Natural killer cell (primary cell): ENCODE results near the gene CLEC1A. TPM values are rescaled to one million over a fixed set of nuclear protein-coding genes. Genes with fewer than 3 reads are reported as not detected.

Experiments
- ATAC-seq, 3 donors: fragments of 150-1000 bp in 2 of 3; fragments of 200-7000 bp in 1 of 3; cut with Tn5 transposase; 1 replicate in 1 of 3; 2 replicates in 2 of 3; pipeline ENCODE4 v1.10.0; 2021; ENCODE audit warnings: mild to moderate bottlenecking in 2 of 3, moderate library complexity in 2 of 3
- DNase-seq, 2 donors: peaks; one replicate each; pipeline versions ENCODE4 v3.0.0 to v3.0.0-alpha.2; 2013 to 2021; ENCODE audit warnings: mixed read lengths in 1 of 2
- H3K27ac ChIP-seq: one replicate; pipeline ENCODE4 v1.5.1; 2013; ENCODE audit warnings: mild to moderate bottlenecking, low read length
- H3K27me3 ChIP-seq: one replicate; pipeline ENCODE4 v1.6.1; 2013; ENCODE audit warnings: low read length; ENCODE audit not compliant: control insufficient read depth, insufficient read depth
- H3K36me3 ChIP-seq: one replicate; pipeline ENCODE4 v1.6.1; 2013; ENCODE audit warnings: low read length; ENCODE audit not compliant: control insufficient read depth, insufficient read depth
- H3K4me1 ChIP-seq: one replicate; pipeline ENCODE4 v1.6.1; 2013; ENCODE audit warnings: low read length; ENCODE audit not compliant: control insufficient read depth, insufficient read depth
- H3K4me3 ChIP-seq: one replicate; pipeline ENCODE4 v1.5.1; 2013; ENCODE audit warnings: low read length
- H3K9me3 ChIP-seq: one replicate; pipeline ENCODE4 v1.6.1; 2013; ENCODE audit warnings: low read length; ENCODE audit not compliant: control insufficient read depth, insufficient read depth
- H3K27ac Mint-ChIP-seq, 2 donors: one replicate each; pipeline ENCODE4 v1.8.0; 2022; ENCODE audit warnings: mild to moderate bottlenecking in 2 of 2, mixed read lengths in 2 of 2, moderate library complexity in 1 of 2
- H3K27me3 Mint-ChIP-seq, 2 donors: one replicate each; pipeline ENCODE4 v1.8.0; 2022; ENCODE audit warnings: low read depth in 2 of 2, mixed read lengths in 2 of 2
- H3K36me3 Mint-ChIP-seq: one replicate; pipeline ENCODE4 v1.8.0; 2022; ENCODE audit warnings: mixed read lengths
- H3K4me1 Mint-ChIP-seq, 2 donors: one replicate each; pipeline ENCODE4 v1.8.0; 2022; ENCODE audit warnings: mixed read lengths in 2 of 2
- H3K4me3 Mint-ChIP-seq: one replicate; pipeline ENCODE4 v1.8.0; 2022; ENCODE audit warnings: mild to moderate bottlenecking, moderate library complexity, mixed read lengths
- H3K9me3 Mint-ChIP-seq, 2 donors: one replicate each; pipeline ENCODE4 v1.8.0; 2022; ENCODE audit warnings: mixed read lengths in 2 of 2
- CTCF ChIP-seq: fragments of 200-600 bp; IDR thresholded peaks from one replicate; pipeline ENCODE4 v1.8.0; 2022; ENCODE audit warnings: antibody characterized with exemption
- WGBS: methylation state at CpG from one replicate; pipeline ENCODE4 v1.1.7; 2013; ENCODE audit warnings: missing lambda C conversion rate; ENCODE audit not compliant: insufficient coverage; 5-methylcytosine and 5-hydroxymethylcytosine counted together
- intact Hi-C: fragments of 100-400 bp; cut with micrococcal nuclease; formaldehyde crosslinking; loops from one replicate; pipeline ENCODE4 v1.14.2; 2022
- total RNA-seq, 4 donors: library from RNA; stranded (reverse); fragments of 120-200 nt in 1 of 4; gene quantifications; one replicate each; pipeline versions ENCODE4 v1.2.3 to v1.2.4, GENCODE V29; 2013 to 2022

Gene CLEC1A
- total RNA-seq, 3 donors from 2014 or later (not counting 1 experiment from before 2014, with no cell fraction given) = not detected

DNA sequence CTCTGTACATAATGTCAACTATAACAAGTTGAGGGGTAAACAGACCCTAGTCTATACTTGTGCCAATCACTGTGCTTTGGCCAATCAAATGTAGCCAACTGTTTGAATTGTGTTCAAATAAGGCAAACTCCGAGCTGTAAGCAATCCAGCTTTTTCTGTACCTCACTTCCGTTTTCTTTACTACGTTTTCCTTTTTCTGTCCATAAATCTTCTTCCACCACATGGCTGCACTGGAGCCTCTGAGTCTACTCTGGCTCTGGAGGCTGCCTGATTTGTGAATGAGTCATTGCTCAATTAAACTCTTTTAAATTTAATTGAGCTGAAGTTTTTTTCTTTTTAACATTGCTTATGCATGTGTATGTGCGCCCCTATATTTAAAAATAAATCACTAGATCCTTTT lies 29.7 kb downstream of the CLEC1A start:
- Mint-ChIP-seq H3K4me1 (no peaks in the 10 kb centered on the region), H3K27ac (no peak overlapping the region), H3K9me3 (no peaks in the 10 kb centered on the region), H3K36me3 (no peaks in the 10 kb centered on the region), H3K27me3 (peaks cover 13 to 30% of the 10 kb centered on the region in 2 donors), H3K4me3 (no peak overlapping the region)
- 29% methylated on average over 3 of the region's 4 CpGs for WGBS
- intact Hi-C loops = no loop called here
- Histone ChIP-seq H3K4me1 (no peaks in the 10 kb centered on the region), H3K27me3 (no peaks in the 10 kb centered on the region), H3K4me3 (no peak overlapping the region), H3K9me3 (no peaks in the 10 kb centered on the region), H3K27ac (peak overlapping the region; percentile 29), H3K36me3 (no peaks in the 10 kb centered on the region)
- DNase-seq (no peak), ATAC-seq (no peak)
- TF ChIP-seq CTCF = no peak

DNA sequence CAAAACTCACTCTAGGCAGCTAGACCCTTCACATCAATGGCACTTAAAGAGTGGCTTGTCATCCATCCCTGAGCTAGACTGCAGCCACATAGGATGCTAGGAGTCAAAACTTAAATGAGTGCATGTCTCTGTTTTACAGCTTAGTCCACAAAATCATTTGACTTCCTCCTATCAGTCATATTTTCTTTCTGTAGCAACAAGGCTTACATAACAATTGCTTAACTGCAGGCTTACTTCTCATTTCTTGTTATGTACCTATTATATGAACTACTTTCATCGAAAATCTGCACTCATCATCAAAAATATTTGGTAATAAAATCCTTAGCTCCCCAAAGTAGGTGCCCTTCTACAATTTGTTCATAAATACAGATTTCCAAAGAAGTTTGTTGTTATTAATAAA lies 30.1 kb downstream of the CLEC1A start:
- Mint-ChIP-seq H3K27ac (no peak overlapping the region), H3K36me3 (no peaks in the 10 kb centered on the region), H3K27me3 (peaks cover 13 to 30% of the 10 kb centered on the region in 2 donors), H3K9me3 (no peaks in the 10 kb centered on the region), H3K4me3 (no peak overlapping the region), H3K4me1 (no peaks in the 10 kb centered on the region)
- Histone ChIP-seq H3K27ac (peak overlapping the region; percentile 29), H3K4me3 (no peak overlapping the region), H3K27me3 (no peaks in the 10 kb centered on the region), H3K4me1 (no peaks in the 10 kb centered on the region), H3K9me3 (no peaks in the 10 kb centered on the region), H3K36me3 (no peaks in the 10 kb centered on the region)
- intact Hi-C loops = no loop called here
- no peak for TF ChIP-seq CTCF
- DNase-seq = no peak
- 0% methylated on average over 1 of the region's 1 CpG for WGBS
- peak in 1 of 3 donors; percentile 35 for ATAC-seq

DNA sequence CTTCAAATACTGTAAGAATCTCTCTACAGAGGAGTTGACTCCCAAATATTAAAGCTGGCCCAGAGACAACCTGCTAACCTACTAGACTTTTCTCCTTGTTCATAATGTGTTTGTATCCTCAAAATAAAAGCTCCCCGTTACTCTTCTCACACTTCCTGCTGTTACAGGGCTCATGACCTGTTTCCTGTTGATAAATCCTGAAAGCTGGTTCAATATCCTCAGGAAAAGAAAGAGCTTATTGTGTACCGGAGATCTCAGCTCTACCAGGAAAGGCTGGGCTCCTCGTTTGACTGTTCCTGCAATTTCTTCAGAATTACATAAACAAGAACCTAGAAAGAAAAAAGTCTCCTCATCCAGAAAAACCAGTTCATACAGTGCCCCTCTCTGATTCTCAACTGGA lies 30.8 kb downstream of the CLEC1A start:
- H3K9me3 Mint-ChIP-seq = no peaks in the 10 kb centered on the region
- TF ChIP-seq CTCF = no peak
- no peaks in the 10 kb centered on the region for H3K27me3 ChIP-seq
- H3K4me3 Mint-ChIP-seq = no peak overlapping the region
- DNase-seq = no peak
- no peaks in the 10 kb centered on the region for H3K4me1 Mint-ChIP-seq
- ATAC-seq = no peak
- no peaks in the 10 kb centered on the region for H3K36me3 Mint-ChIP-seq
- peaks cover 10 to 30% of the 10 kb centered on the region in 2 donors for H3K27me3 Mint-ChIP-seq
- H3K27ac ChIP-seq = no peak overlapping the region
- H3K27ac Mint-ChIP-seq = no peak overlapping the region
- WGBS = 21% methylated on average over 3 of the region's 3 CpGs
- no peak overlapping the region for H3K4me3 ChIP-seq
- H3K36me3 ChIP-seq = no peaks in the 10 kb centered on the region
- intact Hi-C loops = no loop called here
- no peaks in the 10 kb centered on the region for H3K4me1 ChIP-seq
- no peaks in the 10 kb centered on the region for H3K9me3 ChIP-seq

- DNase-seq = no peak
- intact Hi-C loops = no loop called here
- Histone ChIP-seq H3K9me3 (no peaks in the 10 kb centered on the region), H3K36me3 (no peaks in the 10 kb centered on the region), H3K27me3 (no peaks in the 10 kb centered on the region), H3K4me3 (no peak overlapping the region), H3K27ac (no peak overlapping the region), H3K4me1 (no peaks in the 10 kb centered on the region)
- no peak for TF ChIP-seq CTCF
- Mint-ChIP-seq H3K27ac (no peak overlapping the region), H3K27me3 (peaks cover 8 to 30% of the 10 kb centered on the region in 2 donors), H3K4me3 (no peak overlapping the region), H3K4me1 (no peaks in the 10 kb centered on the region), H3K9me3 (no peaks in the 10 kb centered on the region), H3K36me3 (no peaks in the 10 kb centered on the region)
- no peak for ATAC-seq
- 94% methylated on average over 3 of the region's 4 CpGs for WGBS
Observed at GRCh38 chr12:10067264-10067663, 31.5 kb downstream of the CLEC1A start.
